CD4-positive, alpha-beta T cell (primary cell): ENCODE measurements around the gene RNF213. TPM values are rescaled to one million over a fixed set of nuclear protein-coding genes. Genes with fewer than 3 reads are reported as not detected.

Source experiments
- ATAC-seq: fragments of 200-7000 bp; cut with Tn5 transposase; one replicate; pipeline ENCODE4 v1.10.0; 2022; ENCODE audit warnings: mild to moderate bottlenecking; ENCODE audit not compliant: poor library complexity
- CTCF ChIA-PET: fragments of 350-600 bp; sonication (Branson Sonifier 250); formaldehyde crosslinking; loops from one replicate; lab custom pipeline; 2021; ENCODE audit warnings: antibody characterized with exemption, inconsistent platforms; lab: Charles Lee
- POLR2A ChIA-PET: fragments of 350-600 bp; sonication (Branson Sonifier 250); formaldehyde crosslinking; loops from one replicate; lab custom pipeline; 2021; ENCODE audit warnings: antibody characterized with exemption, inconsistent platforms; lab: Charles Lee
- DNase-seq, 14 experiments: peaks; one replicate each; pipeline ENCODE4 v3.0.0-alpha.2; 2013 to 2020; ENCODE audit warnings: mixed read lengths in 2 of 14
- H3K27ac ChIP-seq, 2 donors: one replicate each; pipeline versions ENCODE4 v1.5.1 to v1.7.0; 2013; ENCODE audit warnings: low read length in 2 of 2, low read depth in 1 of 2, mild to moderate bottlenecking in 1 of 2
- H3K27me3 ChIP-seq, 2 experiments: 1 replicate in 1 of 2; 2 replicates in 1 of 2; pipeline versions ENCODE4 v1.6.1 to v1.7.0; 2013; ENCODE audit warnings: low read length in 2 of 2, control low read depth in 1 of 2, mild to moderate bottlenecking in 1 of 2, moderate library complexity in 1 of 2; ENCODE audit not compliant: insufficient read depth in 2 of 2, control insufficient read depth in 1 of 2
- H3K36me3 ChIP-seq: one replicate; pipeline ENCODE4 v1.6.1; 2013; ENCODE audit warnings: low read length, control low read depth; ENCODE audit not compliant: insufficient read depth
- H3K4me1 ChIP-seq: one replicate; pipeline ENCODE4 v1.6.1; 2013; ENCODE audit warnings: low read length, control low read depth; ENCODE audit not compliant: insufficient read depth
- H3K4me3 ChIP-seq: one replicate; pipeline ENCODE4 v1.5.1; 2013; ENCODE audit warnings: mild to moderate bottlenecking, low read length, moderate library complexity
- H3K9me3 ChIP-seq, 2 experiments: 1 replicate in 1 of 2; 2 replicates in 1 of 2; pipeline versions ENCODE4 v1.6.1 to v1.7.0; 2013; ENCODE audit warnings: low read length in 2 of 2, mild to moderate bottlenecking in 2 of 2, control low read depth in 1 of 2, moderate library complexity in 1 of 2; ENCODE audit not compliant: control insufficient read depth in 1 of 2, insufficient read depth in 1 of 2
- H3K27ac Mint-ChIP-seq: one replicate; pipeline ENCODE4 v1.8.0; 2020; ENCODE audit warnings: mixed read lengths
- H3K27me3 Mint-ChIP-seq: one replicate; pipeline ENCODE4 v1.8.0; 2021; ENCODE audit warnings: mixed read lengths
- H3K36me3 Mint-ChIP-seq: one replicate; pipeline ENCODE4 v1.8.0; 2021; ENCODE audit warnings: low read depth, mixed read lengths
- H3K4me1 Mint-ChIP-seq: one replicate; pipeline ENCODE4 v1.8.0; 2021; ENCODE audit warnings: low read depth, mixed read lengths
- H3K4me3 Mint-ChIP-seq: one replicate; pipeline ENCODE4 v1.8.0; 2020; ENCODE audit warnings: mild to moderate bottlenecking, mixed read lengths
- H3K9me3 Mint-ChIP-seq: one replicate; pipeline ENCODE4 v1.8.0; 2020; ENCODE audit warnings: mixed read lengths
- intact Hi-C, 2 experiments: fragments of 100-400 bp; cut with DNase I in 1 of 2; cut with micrococcal nuclease in 1 of 2; formaldehyde crosslinking; loops; one replicate each; pipeline versions ENCODE4 v1.15.1 to v1.9.0; 2023 to 2025; cut with DNase I, micrococcal nuclease
- total RNA-seq, 174 experiments: library from RNA in 2 of 174; stranded (reverse) in 2 of 174; gene quantifications; one replicate each; pipeline ENCODE4 v1.2.3 and lab custom pipeline; 2021 to 2026
- TF ChIP-seq, protein P1 (sequence below): fragments of 200-600 bp; IDR thresholded peaks from one replicate; pipeline ENCODE4 v1.8.0; 2022; ENCODE audit warnings: antibody characterized with exemption, mild to moderate bottlenecking

Gene RNF213
- total RNA-seq, 2 experiments from 2014 or later, result 290 to 312 TPM

GRCh38 chr17:80416260-80416939 lies 155.7 kb downstream of the RNF213 start:
- H3K4me3 Mint-ChIP-seq, result peak overlapping the region; percentile 93
- TF ChIP-seq, protein P1, sequence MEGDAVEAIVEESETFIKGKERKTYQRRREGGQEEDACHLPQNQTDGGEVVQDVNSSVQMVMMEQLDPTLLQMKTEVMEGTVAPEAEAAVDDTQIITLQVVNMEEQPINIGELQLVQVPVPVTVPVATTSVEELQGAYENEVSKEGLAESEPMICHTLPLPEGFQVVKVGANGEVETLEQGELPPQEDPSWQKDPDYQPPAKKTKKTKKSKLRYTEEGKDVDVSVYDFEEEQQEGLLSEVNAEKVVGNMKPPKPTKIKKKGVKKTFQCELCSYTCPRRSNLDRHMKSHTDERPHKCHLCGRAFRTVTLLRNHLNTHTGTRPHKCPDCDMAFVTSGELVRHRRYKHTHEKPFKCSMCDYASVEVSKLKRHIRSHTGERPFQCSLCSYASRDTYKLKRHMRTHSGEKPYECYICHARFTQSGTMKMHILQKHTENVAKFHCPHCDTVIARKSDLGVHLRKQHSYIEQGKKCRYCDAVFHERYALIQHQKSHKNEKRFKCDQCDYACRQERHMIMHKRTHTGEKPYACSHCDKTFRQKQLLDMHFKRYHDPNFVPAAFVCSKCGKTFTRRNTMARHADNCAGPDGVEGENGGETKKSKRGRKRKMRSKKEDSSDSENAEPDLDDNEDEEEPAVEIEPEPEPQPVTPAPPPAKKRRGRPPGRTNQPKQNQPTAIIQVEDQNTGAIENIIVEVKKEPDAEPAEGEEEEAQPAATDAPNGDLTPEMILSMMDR, result no peak
- ChIA-PET CTCF (interaction anchor here (0.7 to 2.0 kb wide), 2 partner anchors 11 to 63 kb away, joined by 3 to 5 read pairs; no protein-coding TSS in a partner anchor), POLR2A (interaction anchor here (1.1 kb wide), 1 partner anchor 607 kb away, joined by 3 read pairs; no protein-coding TSS in a partner anchor)
- peaks cover 11% of the 10 kb centered on the region for H3K36me3 ChIP-seq
- no peak overlapping the region for H3K27ac ChIP-seq
- H3K27ac Mint-ChIP-seq, result peak overlapping the region; percentile 73
- peaks cover 34% of the 10 kb centered on the region for H3K4me1 Mint-ChIP-seq
- H3K36me3 Mint-ChIP-seq, result peaks cover 20% of the 10 kb centered on the region
- DNase-seq (peak in 1 of 14 experiments; percentile 18), ATAC-seq (no peak)
- H3K9me3 Mint-ChIP-seq, result no peaks in the 10 kb centered on the region
- peaks cover 26% of the 10 kb centered on the region for H3K27me3 Mint-ChIP-seq
- intact Hi-C loops, result no loop called here
- peaks cover 31% of the 10 kb centered on the region for H3K4me1 ChIP-seq
- no peak overlapping the region for H3K4me3 ChIP-seq
- no peaks in the 10 kb centered on the region for H3K9me3 ChIP-seq
- peaks cover 0 to 10% of the 10 kb centered on the region in 2 experiments for H3K27me3 ChIP-seq

GRCh38 chr17:80416940-80417293 lies 156.3 kb downstream of the RNF213 start:
- peaks cover 11% of the 10 kb centered on the region for H3K36me3 ChIP-seq
- Mint-ChIP-seq H3K4me1 (peaks cover 34% of the 10 kb centered on the region), H3K9me3 (no peaks in the 10 kb centered on the region), H3K27ac (peak overlapping the region; percentile 73), H3K36me3 (peaks cover 20% of the 10 kb centered on the region), H3K27me3 (peaks cover 21% of the 10 kb centered on the region), H3K4me3 (peak overlapping the region; percentile 93)
- H3K4me1 ChIP-seq, result peaks cover 31% of the 10 kb centered on the region
- peaks cover 0 to 10% of the 10 kb centered on the region in 2 experiments for H3K27me3 ChIP-seq
- ATAC-seq (no peak), DNase-seq (no peak)
- intact Hi-C loops, result no loop called here
- H3K27ac ChIP-seq, result no peak overlapping the region
- ChIA-PET CTCF (interaction anchor here (2.0 kb wide), 1 partner anchor 10 kb away, joined by 5 read pairs; no protein-coding TSS in a partner anchor), POLR2A (interaction anchor here (0.6 kb wide), 1 partner anchor 216 kb away, joined by 3 read pairs; no protein-coding TSS in a partner anchor)
- H3K4me3 ChIP-seq, result no peak overlapping the region
- TF ChIP-seq, protein P1, result no peak
- H3K9me3 ChIP-seq, result no peaks in the 10 kb centered on the region

GRCh38 chr17:80418589-80418988 lies 157.9 kb downstream of the RNF213 start:
- POLR2A ChIA-PET, result no interaction called here
- Mint-ChIP-seq H3K27me3 (peaks cover 5% of the 10 kb centered on the region), H3K4me1 (peaks cover 34% of the 10 kb centered on the region), H3K36me3 (peaks cover 20% of the 10 kb centered on the region), H3K9me3 (no peaks in the 10 kb centered on the region), H3K4me3 (no peak overlapping the region), H3K27ac (peak overlapping the region; percentile 58)
- CTCF ChIA-PET, result no interaction called here
- intact Hi-C loops, result no loop called here
- Histone ChIP-seq H3K4me1 (peaks cover 31% of the 10 kb centered on the region), H3K4me3 (no peak overlapping the region), H3K27me3 (peaks cover 0 to 9% of the 10 kb centered on the region in 2 experiments), H3K36me3 (peaks cover 11% of the 10 kb centered on the region), H3K9me3 (no peaks in the 10 kb centered on the region), H3K27ac (no peak overlapping the region)
- DNase-seq (no peak), ATAC-seq (no peak)
- TF ChIP-seq, protein P1, result no peak
